Measurements from ENCODE around the gene AAK1.

The AAK1 gene

DNA sequence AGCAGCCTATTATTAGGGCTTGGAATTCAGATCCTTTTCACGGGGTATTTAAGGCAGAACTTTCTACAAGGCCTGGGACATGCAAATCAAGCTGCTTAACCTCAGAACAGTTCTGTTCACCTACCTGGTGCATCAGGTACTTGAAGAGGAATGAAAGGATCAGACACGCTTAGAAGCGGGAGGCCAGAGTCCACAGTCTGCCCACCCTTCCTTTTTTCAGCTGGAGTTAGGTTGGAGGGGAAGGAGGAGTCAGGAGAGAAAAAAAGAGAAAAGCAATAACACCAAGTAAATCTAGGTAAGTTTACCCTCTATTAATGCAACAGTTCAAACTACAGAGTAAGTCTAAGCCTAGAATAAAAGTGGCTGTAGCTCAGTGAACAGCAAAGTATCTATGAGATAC lies 147.7 kb downstream of the AAK1 start:
- TF ChIP-seq, protein P1, sequence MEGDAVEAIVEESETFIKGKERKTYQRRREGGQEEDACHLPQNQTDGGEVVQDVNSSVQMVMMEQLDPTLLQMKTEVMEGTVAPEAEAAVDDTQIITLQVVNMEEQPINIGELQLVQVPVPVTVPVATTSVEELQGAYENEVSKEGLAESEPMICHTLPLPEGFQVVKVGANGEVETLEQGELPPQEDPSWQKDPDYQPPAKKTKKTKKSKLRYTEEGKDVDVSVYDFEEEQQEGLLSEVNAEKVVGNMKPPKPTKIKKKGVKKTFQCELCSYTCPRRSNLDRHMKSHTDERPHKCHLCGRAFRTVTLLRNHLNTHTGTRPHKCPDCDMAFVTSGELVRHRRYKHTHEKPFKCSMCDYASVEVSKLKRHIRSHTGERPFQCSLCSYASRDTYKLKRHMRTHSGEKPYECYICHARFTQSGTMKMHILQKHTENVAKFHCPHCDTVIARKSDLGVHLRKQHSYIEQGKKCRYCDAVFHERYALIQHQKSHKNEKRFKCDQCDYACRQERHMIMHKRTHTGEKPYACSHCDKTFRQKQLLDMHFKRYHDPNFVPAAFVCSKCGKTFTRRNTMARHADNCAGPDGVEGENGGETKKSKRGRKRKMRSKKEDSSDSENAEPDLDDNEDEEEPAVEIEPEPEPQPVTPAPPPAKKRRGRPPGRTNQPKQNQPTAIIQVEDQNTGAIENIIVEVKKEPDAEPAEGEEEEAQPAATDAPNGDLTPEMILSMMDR (IDR thresholded peaks at IDR 0.05; ENCODE audit: low read depth, low read length, missing control alignments) = no peak
- H3K4me3 ChIP-seq (replicated peaks; ENCODE audit: low read depth, low read length) = no peak overlapping the region

DNA sequence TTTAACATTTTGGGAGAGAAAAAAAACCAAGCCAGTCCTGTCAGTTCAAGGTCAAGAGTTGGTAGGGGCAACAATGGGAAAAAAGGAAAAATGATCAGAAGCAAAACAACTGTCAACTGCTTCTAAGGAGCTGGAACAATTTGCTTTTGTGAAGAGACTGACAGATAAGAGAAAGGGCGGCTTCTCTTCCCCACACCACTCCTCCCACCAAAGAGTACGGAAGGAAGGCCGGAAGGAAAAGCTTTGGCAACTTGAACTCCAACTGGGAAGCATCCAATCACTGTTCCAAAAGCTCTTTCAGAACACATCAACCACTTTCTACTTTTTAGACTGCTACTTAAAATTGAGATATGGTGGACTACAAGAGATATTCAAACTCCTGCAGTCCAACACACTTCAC lies 148.5 kb downstream of the AAK1 start:
- no peak overlapping the region for H3K4me3 ChIP-seq (replicated peaks; ENCODE audit: low read depth, low read length)
- no peak for DNase-seq (ENCODE audit: extremely low read depth, low read depth)
- TF ChIP-seq, protein P1 (IDR thresholded peaks at IDR 0.05; ENCODE audit: low read depth, low read length, missing control alignments) = no peak

More for the DNA sequence above, 147.7 kb downstream of the AAK1 start:
- DNase-seq (ENCODE audit: extremely low read depth, low read depth) = no peak

DNA sequence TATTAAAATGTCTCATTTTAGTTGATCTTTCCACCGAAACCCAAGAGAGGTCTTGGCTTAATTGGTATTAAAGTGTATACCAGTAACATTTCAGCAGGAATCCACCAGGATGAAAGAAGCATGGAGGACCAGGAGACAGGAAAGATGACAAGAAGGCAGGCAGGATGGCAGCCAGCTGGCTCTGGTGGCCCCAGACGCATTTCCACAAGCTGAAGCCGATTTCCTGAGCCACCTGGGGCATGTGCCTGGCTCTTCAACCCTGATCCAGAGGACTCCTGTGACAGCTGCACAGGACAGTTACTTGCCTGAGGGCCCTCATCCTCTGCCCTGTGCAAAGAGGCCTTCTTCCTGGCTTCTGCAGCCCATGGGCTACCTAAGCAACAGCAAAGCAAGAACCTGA lies 149.4 kb downstream of the AAK1 start:
- H3K4me3 ChIP-seq (replicated peaks; ENCODE audit: low read depth, low read length) = no peak overlapping the region
- TF ChIP-seq, protein P1 (IDR thresholded peaks at IDR 0.05; ENCODE audit: low read depth, low read length, missing control alignments) = no peak
- DNase-seq (ENCODE audit: extremely low read depth, low read depth) = no peak

DNA sequence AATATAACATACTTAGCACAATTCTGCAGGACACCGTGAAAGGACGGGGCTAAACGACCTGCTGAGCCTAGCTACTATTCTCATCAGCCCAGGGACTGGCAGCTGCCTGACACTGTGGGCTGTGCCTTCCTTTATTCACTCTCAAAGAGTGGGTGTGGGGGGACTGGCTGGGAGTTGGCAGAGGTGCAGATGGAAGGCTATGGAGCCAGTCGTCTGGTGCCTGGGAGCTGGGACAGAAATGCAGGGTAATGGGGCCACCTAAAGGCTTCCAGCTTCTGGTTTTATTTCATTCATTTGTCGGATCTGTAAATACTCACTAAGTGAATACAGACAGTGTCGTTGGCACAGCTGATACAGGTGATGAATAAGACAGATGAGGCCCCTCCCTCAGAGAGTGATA lies 150.3 kb downstream of the AAK1 start:
- DNase-seq (ENCODE audit: extremely low read depth, low read depth) = no peak
- TF ChIP-seq, protein P1 (IDR thresholded peaks at IDR 0.05; ENCODE audit: low read depth, low read length, missing control alignments) = no peak
- H3K4me3 ChIP-seq (replicated peaks; ENCODE audit: low read depth, low read length) = no peak overlapping the region

DNA sequence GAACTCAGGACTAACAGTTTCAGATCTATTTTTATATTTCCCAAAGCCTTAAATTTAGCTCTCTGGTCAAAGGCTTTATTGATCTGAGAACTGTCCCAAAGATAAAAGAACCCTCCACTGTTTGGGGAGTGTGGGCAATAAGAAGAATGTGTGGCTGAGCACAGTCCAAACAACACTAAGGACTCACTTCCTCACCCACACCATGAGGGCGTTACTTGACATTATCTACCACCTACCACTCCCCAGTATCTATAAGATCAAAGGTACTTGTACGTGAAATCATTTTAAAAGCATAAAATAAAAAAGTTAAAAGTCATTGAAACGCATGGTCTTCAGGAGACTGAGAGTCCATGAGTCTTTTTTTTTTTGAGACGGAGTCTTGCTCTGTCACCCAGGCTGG lies 151.7 kb downstream of the AAK1 start:
- TF ChIP-seq, protein P1 (IDR thresholded peaks at IDR 0.05; ENCODE audit: low read depth, low read length, missing control alignments) = no peak
- DNase-seq (ENCODE audit: extremely low read depth, low read depth) = no peak
- H3K4me3 ChIP-seq (replicated peaks; ENCODE audit: low read depth, low read length) = no peak overlapping the region

DNA sequence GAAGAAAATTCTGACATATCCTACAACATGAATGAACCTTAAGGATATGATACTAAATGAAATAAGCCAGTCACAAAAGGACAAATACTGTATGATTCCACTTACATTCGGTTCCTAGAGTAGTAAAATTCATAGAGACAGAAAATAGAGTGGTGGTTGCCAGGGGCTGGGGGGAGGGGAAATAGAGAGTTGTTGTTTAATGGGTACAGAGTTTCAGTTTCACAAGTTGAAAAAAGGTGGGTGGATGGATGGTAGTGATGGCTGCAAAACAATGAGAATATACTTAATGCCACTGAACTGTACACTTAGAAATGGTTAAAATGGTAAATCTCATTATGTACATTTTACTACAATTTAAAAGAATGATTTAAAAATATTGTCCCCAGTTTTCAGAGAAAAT lies 153.1 kb downstream of the AAK1 start:
- TF ChIP-seq, protein P1 (IDR thresholded peaks at IDR 0.05; ENCODE audit: low read depth, low read length, missing control alignments) = no peak
- no peak for DNase-seq (ENCODE audit: extremely low read depth, low read depth)
- H3K4me3 ChIP-seq (replicated peaks; ENCODE audit: low read depth, low read length) = no peak overlapping the region

DNA sequence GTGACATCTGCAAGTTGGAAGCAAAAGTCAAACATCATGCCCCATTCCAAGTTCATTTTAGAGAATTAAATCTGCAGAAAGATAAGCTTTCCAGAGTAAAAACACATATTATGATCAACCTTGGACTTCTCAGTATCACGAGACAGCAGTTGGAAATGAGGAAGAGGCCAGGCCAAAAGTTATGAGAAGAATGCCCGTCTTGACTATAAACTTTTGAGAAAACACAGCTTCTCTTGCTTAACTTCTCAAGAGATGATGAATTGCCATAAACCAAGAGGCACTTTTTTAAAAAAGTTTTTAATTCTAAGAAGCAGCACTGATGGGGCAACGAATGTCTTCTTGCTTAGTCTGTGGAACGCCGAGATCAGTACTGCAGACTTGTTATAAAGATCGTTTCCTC lies 153.7 kb downstream of the AAK1 start:
- H3K4me3 ChIP-seq (replicated peaks; ENCODE audit: low read depth, low read length) = no peak overlapping the region
- TF ChIP-seq, protein P1 (IDR thresholded peaks at IDR 0.05; ENCODE audit: low read depth, low read length, missing control alignments) = no peak
- DNase-seq (ENCODE audit: extremely low read depth, low read depth) = no peak

All from HFF-Myc (cell line).